Measurements from ENCODE around the gene VGLL3. TPM values are rescaled to one million over a fixed set of nuclear protein-coding genes. Genes with fewer than 3 reads are reported as not detected.

VGLL3 gene
- total RNA-seq, 1 donor from 2014 or later: 2.7 TPM

GRCh38 chr3:86914670-86915069, 76.3 kb downstream of the VGLL3 start:
- ATAC-seq (ENCODE audit: poor library complexity): no peak
- no peak for DNase-seq

GRCh38 chr3:86913160-86913559, 77.8 kb downstream of the VGLL3 start:
- intact Hi-C loops (cut with DNase I): no loop called here
- no peak for ATAC-seq (ENCODE audit: poor library complexity)
- no peak for DNase-seq

More at GRCh38 chr3:86914670-86915069, 76.3 kb downstream of the VGLL3 start:
- intact Hi-C loops (cut with DNase I): no loop called here

GRCh38 chr3:86895202-86895601, 95.7 kb downstream of the VGLL3 start:
- DNase-seq (no peak), ATAC-seq (ENCODE audit: poor library complexity) (no peak)
- intact Hi-C loops (cut with DNase I): no loop called here

GRCh38 chr3:86890741-86891396, 100.1 kb downstream of the VGLL3 start:
- ATAC-seq (ENCODE audit: poor library complexity): no peak
- intact Hi-C loops (cut with DNase I): no loop called here
- DNase-seq: no peak

Other genes with a start within 250 kb of the VGLL3 start
- gene CHMP2B, start 236.2 kb upstream of the VGLL3 start, total RNA-seq: 30.2 TPM